ENCODE measurements around the gene RIPOR3. TPM values are rescaled to one million over a fixed set of nuclear protein-coding genes. Genes with fewer than 3 reads are reported as not detected.
"Not testable (repeated sequence)": the region's sequence is repeated elsewhere in the genome, so short reads cannot be mapped to it uniquely, and the experiment has no call there.

The RIPOR3 gene
- total RNA-seq, 1 donor from 2014 or later = 0.44 TPM

GRCh38 chr20:50671626-50672025, 19.7 kb downstream of the RIPOR3 start:
- Mint-ChIP-seq H3K27me3 (ENCODE audit: low read depth) (no peaks in the 10 kb centered on the region), H3K4me1 (peaks cover 13% of the 10 kb centered on the region), H3K27ac (ENCODE audit: unreplicated experiment) (no peak overlapping the region), H3K36me3 (ENCODE audit: low read depth) (no peaks in the 10 kb centered on the region), H3K9me3 (no peaks in the 10 kb centered on the region), H3K4me3 (no peak overlapping the region)
- TF ChIP-seq CTCF (conservative IDR thresholded peaks at IDR 0.05) = no peak
- DNase-seq (ENCODE audit: low read depth, low spot score) = no peak

GRCh38 chr20:50671010-50671409, 20.3 kb downstream of the RIPOR3 start:
- H3K27ac Mint-ChIP-seq (ENCODE audit: unreplicated experiment) = not testable (repeated sequence)

GRCh38 chr20:50670126-50670862, 21.0 kb downstream of the RIPOR3 start:
- Mint-ChIP-seq H3K27ac (ENCODE audit: unreplicated experiment) (no peak overlapping the region), H3K4me3 (no peak overlapping the region), H3K9me3 (no peaks in the 10 kb centered on the region), H3K27me3 (ENCODE audit: low read depth) (no peaks in the 10 kb centered on the region), H3K4me1 (peaks cover 12% of the 10 kb centered on the region), H3K36me3 (ENCODE audit: low read depth) (no peaks in the 10 kb centered on the region)
- DNase-seq (ENCODE audit: low read depth, low spot score) = no peak
- TF ChIP-seq CTCF (conservative IDR thresholded peaks at IDR 0.05) = no peak

More at GRCh38 chr20:50671010-50671409, 20.3 kb downstream of the RIPOR3 start:
- not testable (repeated sequence) for H3K27me3 Mint-ChIP-seq (ENCODE audit: low read depth); H3K4me3 Mint-ChIP-seq; H3K9me3 Mint-ChIP-seq; H3K36me3 Mint-ChIP-seq (ENCODE audit: low read depth); DNase-seq (ENCODE audit: low read depth, low spot score)
- peaks cover 12% of the 10 kb centered on the region for H3K4me1 Mint-ChIP-seq

- Mint-ChIP-seq H3K36me3 (ENCODE audit: low read depth) (no peaks in the 10 kb centered on the region), H3K9me3 (no peaks in the 10 kb centered on the region), H3K27ac (ENCODE audit: unreplicated experiment) (no peak overlapping the region), H3K4me1 (peaks cover 12% of the 10 kb centered on the region), H3K4me3 (no peak overlapping the region), H3K27me3 (ENCODE audit: low read depth) (no peaks in the 10 kb centered on the region)
- no peak for TF ChIP-seq CTCF (conservative IDR thresholded peaks at IDR 0.05)
- no peak for DNase-seq (ENCODE audit: low read depth, low spot score)
These were observed 22.5 kb downstream of the RIPOR3 start for GRCh38 chr20:50668798-50669197.

GRCh38 chr20:50668326-50668725, 23.0 kb downstream of the RIPOR3 start:
- no peak for TF ChIP-seq CTCF (conservative IDR thresholded peaks at IDR 0.05)
- Mint-ChIP-seq H3K36me3 (ENCODE audit: low read depth) (no peaks in the 10 kb centered on the region), H3K4me3 (no peak overlapping the region)

GRCh38 chr20:50666709-50667298, 24.5 kb downstream of the RIPOR3 start:
- Mint-ChIP-seq H3K9me3 (no peaks in the 10 kb centered on the region), H3K27ac (ENCODE audit: unreplicated experiment) (no peak overlapping the region)

More at GRCh38 chr20:50668326-50668725, 23.0 kb downstream of the RIPOR3 start:
- H3K4me1 Mint-ChIP-seq = peaks cover 7% of the 10 kb centered on the region
- no peak for DNase-seq (ENCODE audit: low read depth, low spot score)
- no peak overlapping the region for H3K27ac Mint-ChIP-seq (ENCODE audit: unreplicated experiment)
- H3K9me3 Mint-ChIP-seq = no peaks in the 10 kb centered on the region
- no peaks in the 10 kb centered on the region for H3K27me3 Mint-ChIP-seq (ENCODE audit: low read depth)

More at GRCh38 chr20:50666709-50667298, 24.5 kb downstream of the RIPOR3 start:
- H3K36me3 Mint-ChIP-seq (ENCODE audit: low read depth) = no peaks in the 10 kb centered on the region
- DNase-seq (ENCODE audit: low read depth, low spot score) = no peak
- H3K4me3 Mint-ChIP-seq = no peak overlapping the region
- TF ChIP-seq CTCF (conservative IDR thresholded peaks at IDR 0.05) = no peak
- no peaks in the 10 kb centered on the region for H3K27me3 Mint-ChIP-seq (ENCODE audit: low read depth)
- H3K4me1 Mint-ChIP-seq = peaks cover 6% of the 10 kb centered on the region

Measured in neural crest cell (in vitro differentiated cells).